HG03520 (cell line): ENCODE data around the gene MYL1.

Experiments used
- ATAC-seq: cut with Tn5 transposase; IDR thresholded peaks from one replicate; pipeline ENCODE4 v1.9.1; 2021; ENCODE audit warnings: mild to moderate bottlenecking, moderate library complexity; ENCODE audit not compliant: unreplicated experiment

The MYL1 gene

DNA sequence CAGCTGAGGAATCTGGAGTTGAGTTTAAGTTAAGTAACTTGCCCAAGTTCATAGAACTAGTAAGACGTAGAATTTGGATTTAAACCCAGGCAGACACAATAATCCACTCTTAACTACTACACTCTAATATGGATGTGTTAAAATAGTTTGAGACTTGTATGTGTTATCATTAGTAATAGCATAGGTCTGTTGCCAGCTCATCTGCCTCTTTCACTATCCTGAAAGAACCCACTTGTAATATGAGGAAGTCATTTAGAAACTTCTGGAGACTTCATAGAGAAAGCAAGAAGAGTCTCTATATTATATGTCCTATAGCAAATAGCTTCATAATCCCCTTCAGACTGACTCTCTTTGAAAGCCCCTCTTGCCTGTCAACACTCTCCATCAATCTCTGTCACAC is 46.7 kb downstream of the MYL1 start:
- no peak for ATAC-seq

GRCh38 chr2:210267698-210268097 is 47.3 kb downstream of the MYL1 start:
- ATAC-seq: no peak

DNA sequence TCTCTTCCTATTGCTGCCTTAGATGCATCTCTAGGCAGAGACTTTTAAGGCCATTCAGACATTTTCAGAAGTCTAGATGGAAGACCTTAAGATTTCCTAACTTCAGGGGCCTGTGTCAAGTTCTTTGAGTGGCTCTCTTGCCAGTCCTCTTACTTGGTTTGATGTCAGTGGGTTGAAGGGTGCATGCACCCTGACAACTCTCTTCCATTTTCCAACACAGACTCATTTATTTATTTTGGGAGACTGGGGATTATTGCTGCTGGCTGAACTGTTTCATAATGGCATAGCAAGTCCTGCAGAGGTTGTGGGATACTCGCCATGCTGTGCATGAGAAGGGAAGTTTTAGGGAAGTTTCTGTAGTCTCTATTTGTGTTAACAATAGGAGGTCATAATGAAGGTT is 50.7 kb downstream of the MYL1 start:
- ATAC-seq: no peak

DNA sequence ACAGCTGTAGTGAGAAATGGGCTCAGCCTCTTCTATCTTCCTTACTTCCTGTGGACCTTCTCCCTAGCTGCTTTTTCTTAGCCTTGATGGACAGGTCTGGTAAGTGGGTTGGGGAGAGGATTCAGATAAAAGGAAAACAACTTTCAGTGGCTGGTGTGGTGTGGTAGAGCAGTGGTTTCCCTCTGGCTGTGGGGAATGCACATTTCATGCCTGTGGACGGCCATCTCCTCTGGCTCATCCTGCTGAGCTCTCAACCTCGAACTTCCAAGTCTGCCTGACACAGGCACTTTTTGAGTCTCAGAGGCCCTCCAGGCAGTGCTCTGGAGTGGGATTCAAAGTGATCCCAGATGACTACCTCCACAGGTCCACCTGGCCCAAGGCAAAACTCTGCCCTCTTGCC is 51.1 kb downstream of the MYL1 start:
- no peak for ATAC-seq

GRCh38 chr2:210262036-210262435 is 52.9 kb downstream of the MYL1 start:
- no peak for ATAC-seq

DNA sequence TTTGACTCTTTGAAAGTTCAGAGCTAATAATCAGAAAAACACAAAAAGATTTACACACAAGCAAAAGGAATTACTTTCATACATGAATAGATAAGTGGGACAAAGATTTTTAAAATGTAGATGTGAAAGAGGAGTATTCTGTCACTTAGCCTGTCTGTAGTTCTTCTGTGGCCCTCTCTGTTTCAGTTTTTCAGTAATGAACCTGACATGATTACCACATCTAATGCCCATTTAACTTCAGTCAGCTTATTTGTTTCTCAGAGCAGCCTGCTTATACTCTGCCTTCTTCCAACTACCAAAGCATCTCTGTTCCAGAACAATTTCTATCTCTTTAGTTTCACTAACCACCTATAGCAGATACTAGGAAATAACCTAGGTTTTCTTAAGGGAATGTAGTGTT is 55.3 kb downstream of the MYL1 start:
- ATAC-seq: no peak

GRCh38 chr2:210252699-210253606 is 62.0 kb downstream of the MYL1 start:
- no peak for ATAC-seq

- ATAC-seq: no peak
Measured at GRCh38 chr2:210250622-210251021, 64.4 kb downstream of the MYL1 start.
